ENCODE results near the gene DIS3L2. TPM values are rescaled to one million over a fixed set of nuclear protein-coding genes. Genes with fewer than 3 reads are reported as not detected.
"Not testable (repeated sequence)": the region's sequence is repeated elsewhere in the genome, so short reads cannot be mapped to it uniquely, and the experiment has no call there.

The DIS3L2 gene
- total RNA-seq, 6 donors from 2014 or later: 31.2 to 98.5 (median 50.3) TPM

- Histone ChIP-seq H3K9me3 (peaks cover 0 to 3% (median 0%) of the 10 kb centered on the region in 4 donors), H3K27me3 (no peaks in the 10 kb centered on the region), H3K36me3 (no peaks in the 10 kb centered on the region), H3K27ac (no peak overlapping the region), H3K4me1 (peaks cover 0 to 4% (median 1%) of the 10 kb centered on the region in 4 donors), H3K4me3 (no peak overlapping the region)
- ATAC-seq (ENCODE audit: low FRiP score in 2 of 2) (peak; percentile 34 to 46), DNase-seq (peak in 1 of 2 donors; percentile 19)
- TF ChIP-seq POLR2A (IDR thresholded peaks at IDR 0.05) (no peak), POLR2AphosphoS5 (IDR thresholded peaks at IDR 0.05) (no peak)
- WGBS, 2 donors: 68 to 74% methylated on average over 4 of the region's 4 CpGs
Measured at GRCh38 chr2:232174662-232175061, 213.1 kb downstream of the DIS3L2 start.

GRCh38 chr2:232176587-232176986 is 215.1 kb downstream of the DIS3L2 start:
- H3K27me3 ChIP-seq; H3K36me3 ChIP-seq; H3K9me3 ChIP-seq; H3K27ac ChIP-seq; H3K4me3 ChIP-seq; H3K4me1 ChIP-seq; ATAC-seq (ENCODE audit: low FRiP score in 2 of 2): not testable (repeated sequence)
- peak in 1 of 2 donors; percentile 28 for DNase-seq
- 79 to 87% methylated on average over 5 of the region's 5 CpGs for WGBS, 2 donors

- no peaks in the 10 kb centered on the region for H3K9me3 ChIP-seq
- H3K4me1 ChIP-seq: no peaks in the 10 kb centered on the region
- no peaks in the 10 kb centered on the region for H3K36me3 ChIP-seq
- no peak overlapping the region for H3K4me3 ChIP-seq
- no peak overlapping the region for H3K27ac ChIP-seq
- TF ChIP-seq EP300 (IDR thresholded peaks at IDR 0.05): no peak
- no peak for TF ChIP-seq POLR2A (IDR thresholded peaks at IDR 0.05)
- no peak for TF ChIP-seq POLR2AphosphoS5 (IDR thresholded peaks at IDR 0.05)
- TF ChIP-seq CTCF (IDR thresholded peaks at IDR 0.05): no peak
- DNase-seq (no peak), ATAC-seq (ENCODE audit: low FRiP score in 2 of 2) (no peak)
- 73 to 77% methylated on average over 2 of the region's 2 CpGs for WGBS, 2 donors
- H3K27me3 ChIP-seq: no peaks in the 10 kb centered on the region
Measured at GRCh38 chr2:232183279-232183678, 221.8 kb downstream of the DIS3L2 start.

- Histone ChIP-seq H3K27me3 (no peaks in the 10 kb centered on the region), H3K9me3 (no peaks in the 10 kb centered on the region), H3K36me3 (no peaks in the 10 kb centered on the region), H3K27ac (no peak overlapping the region), H3K4me1 (no peaks in the 10 kb centered on the region), H3K4me3 (no peak overlapping the region)
- no peak for TF ChIP-seq POLR2A (IDR thresholded peaks at IDR 0.05)
- DNase-seq: no peak
- ATAC-seq (ENCODE audit: low FRiP score in 2 of 2): no peak
- WGBS, 2 donors: 95 to 99% methylated on average over 6 of the region's 6 CpGs
Measured at GRCh38 chr2:232184346-232184745, 222.8 kb downstream of the DIS3L2 start.

GRCh38 chr2:232190796-232191195 is 229.3 kb downstream of the DIS3L2 start:
- DNase-seq: no peak
- no peak overlapping the region for H3K27ac ChIP-seq
- peaks cover 0 to 10% (median 3%) of the 10 kb centered on the region in 4 donors for H3K9me3 ChIP-seq
- H3K27me3 ChIP-seq: no peaks in the 10 kb centered on the region
- 91 to 92% methylated on average over 2 of the region's 2 CpGs for WGBS, 2 donors
- no peak for ATAC-seq (ENCODE audit: low FRiP score in 2 of 2)
- no peaks in the 10 kb centered on the region for H3K4me1 ChIP-seq
- peaks cover 0 to 5% (median 0%) of the 10 kb centered on the region in 4 donors for H3K36me3 ChIP-seq
- TF ChIP-seq POLR2AphosphoS5 (IDR thresholded peaks at IDR 0.05): no peak
- TF ChIP-seq CTCF (IDR thresholded peaks at IDR 0.05): no peak
- no peak for TF ChIP-seq POLR2A (IDR thresholded peaks at IDR 0.05)
- TF ChIP-seq EP300 (IDR thresholded peaks at IDR 0.05): no peak
- no peak overlapping the region for H3K4me3 ChIP-seq

- ATAC-seq (ENCODE audit: low FRiP score in 2 of 2) (no peak), DNase-seq (no peak)
- H3K36me3 ChIP-seq: peaks cover 0 to 10% (median 5%) of the 10 kb centered on the region in 4 donors
- WGBS, 2 donors: 100% methylated on average over 1 of the region's 1 CpG
- no peak overlapping the region for H3K4me3 ChIP-seq
- H3K27ac ChIP-seq: no peak overlapping the region
- no peaks in the 10 kb centered on the region for H3K4me1 ChIP-seq
- H3K27me3 ChIP-seq: no peaks in the 10 kb centered on the region
- H3K9me3 ChIP-seq: peaks cover 0 to 10% (median 3%) of the 10 kb centered on the region in 4 donors
- TF ChIP-seq POLR2A (IDR thresholded peaks at IDR 0.05) (no peak), CTCF (IDR thresholded peaks at IDR 0.05) (no peak), POLR2AphosphoS5 (IDR thresholded peaks at IDR 0.05) (no peak), EP300 (IDR thresholded peaks at IDR 0.05) (no peak)
Measured at GRCh38 chr2:232195487-232195886, 234.0 kb downstream of the DIS3L2 start.
